Esophagus squamous epithelium (tissue), 4 donors: ENCODE results near the gene RBM20.

Experiments
- CTCF ChIP-seq, 6 experiments: fragments of 450-650 bp in 4 of 6; fragments of 200-600 bp in 2 of 6; sonication (generic) in 2 of 6; IDR thresholded peaks; one replicate each; pipeline ENCODE4 v1.5.1; 2016 to 2019; ENCODE audit warnings: antibody characterized with exemption in 6 of 6, mild to moderate bottlenecking in 4 of 6, moderate library complexity in 4 of 6
- POLR2A ChIP-seq, 4 donors: fragments of 450-650 bp; IDR thresholded peaks; one replicate each; pipeline ENCODE4 v1.6.1; 2017; ENCODE audit warnings: antibody characterized with exemption in 4 of 4, mild to moderate bottlenecking in 4 of 4, moderate library complexity in 3 of 4

- TF ChIP-seq CTCF (IDR thresholded peaks at IDR 0.05), result no peak
- no peak for TF ChIP-seq POLR2A (IDR thresholded peaks at IDR 0.05)
These were observed 18.7 kb upstream of the RBM20 start for GRCh38 chr10:110625356-110625894.
